K562 (cell line): ENCODE data around the gene TMEM267. TPM values are rescaled to one million over a fixed set of nuclear protein-coding genes. Genes with fewer than 3 reads are reported as not detected.

ENCODE experiments used
- CSDE1 ChIP-seq, 2 experiments: fragments of 450-650 bp; IDR thresholded peaks; 2 replicates each; pipeline ENCODE4 v1.6.1; 2016; ENCODE audit warnings: mild to moderate bottlenecking in 1 of 2
- CUX1 ChIP-seq: fragments of 200-800 bp; sonication (Bioruptor generic); IDR thresholded peaks from 2 replicates; pipeline ENCODE4 v1.6.1; 2016; ENCODE audit warnings: missing genetic modification characterization, missing compliant biosample characterization
- RBM15 ChIP-seq: fragments of 200-400 bp; formaldehyde crosslinking; IDR thresholded peaks from 2 replicates; pipeline ENCODE4 v1.6.1; 2018; ENCODE audit warnings: mild to moderate bottlenecking, low read length, moderate library complexity; ENCODE audit not compliant: insufficient read depth
- REST ChIP-seq, 2 experiments: fragments of 450-650 bp; formaldehyde crosslinking in 1 of 2; IDR thresholded peaks; 2 replicates each; pipeline versions ENCODE4 v1.4.0 to v1.6.1; 2014 to 2020; ENCODE audit warnings: mild to moderate bottlenecking in 2 of 2, borderline replicate concordance in 1 of 2, low read depth in 1 of 2
- SREBF2 ChIP-seq: sonication (generic); formaldehyde crosslinking; IDR thresholded peaks from 2 replicates; pipeline ENCODE4 v1.4.0; 2020; ENCODE audit warnings: mild to moderate bottlenecking, missing genetic modification reagents
- TCF7 ChIP-seq: sonication (generic); IDR thresholded peaks from 2 replicates; pipeline ENCODE4 v1.6.1; 2016; ENCODE audit warnings: antibody characterized with exemption, borderline replicate concordance
- ZNF740 ChIP-seq, 3 experiments: fragments of 200-800 bp in 1 of 3; sonication (Bioruptor generic) in 1 of 3; sonication (generic) in 1 of 3; formaldehyde crosslinking in 1 of 3; IDR thresholded peaks; 2 replicates each; pipeline versions ENCODE4 v1.6.1 to v1.8.0; 2016 to 2022; ENCODE audit warnings: mild to moderate bottlenecking in 2 of 3, missing compliant biosample characterization in 2 of 3, missing genetic modification characterization in 2 of 3, missing genetic modification reagents in 1 of 3
- polyA plus RNA-seq, 8 experiments: library from polyadenylated mRNA; depleted of rRNA in 4 of 8; stranded (reverse) in 5 of 8; unstranded in 3 of 8; fragments of >200 nt; fragmentation: Nextera tagmentation in 2 of 8; fragmentation: Illumina TruSeq in 1 of 8; extraction: Ambion mirVana in 2 of 8; extraction: Trizol in 1 of 8; gene quantifications; 2 replicates each; pipeline versions ENCODE4 v1.2.1 to v1.2.3, GENCODE V29; 2011 to 2014; ENCODE audit warnings: inconsistent platforms in 1 of 8, missing spikeins in 1 of 8
- total RNA-seq, 7 experiments: library from RNA; depleted of rRNA in 6 of 7; stranded (reverse); fragments of >200 nt in 6 of 7; fragmentation: Illumina TruSeq in 2 of 7; extraction: Trizol in 2 of 7; gene quantifications; 2 replicates each; pipeline versions ENCODE4 v1.2.1 to v1.2.3, GENCODE V29; 2011 to 2021; ENCODE audit warnings: low replicate concordance in 1 of 7

Gene TMEM267
- total and polyA plus RNA-seq, 9 of the 15 experiments (the other 6 are each of a cell fraction or from before 2014, with no cell fraction given), result 8.1 to 61.1 (median 17.8) TPM

- peak; percentile 5; the same call in 1 of the 2 replicates for TF ChIP-seq REST (IDR thresholded peaks at IDR 0.05; ENCODE audit: borderline replicate concordance)
- peak; percentile 55; the same call in 1 of the 2 replicates for TF ChIP-seq REST (CRISPR knock-in tag; IDR thresholded peaks at IDR 0.05; ENCODE audit: low read depth)
- no peak for TF ChIP-seq RBM15
- no peak; the same call in 1 of the 2 replicates for TF ChIP-seq SREBF2 (CRISPR knock-in tag)
- peak in 1 of 2 experiments; percentile 25; a peak in 1 of 4 replicates for TF ChIP-seq CSDE1 (IDR thresholded peaks at IDR 0.05)
- TF ChIP-seq ZNF740 (CRISPR knock-in tag; IDR thresholded peaks at IDR 0.05), result 0 out of 2 replicates have a peak, but pooled peaks have one; percentile 11
- no peak for TF ChIP-seq ZNF740 (tag; IDR thresholded peaks at IDR 0.05)
- TF ChIP-seq TCF7, result 0 out of 2 replicates have a peak, but pooled peaks have one; percentile 3
- no peak; the same call in none of the 2 replicates for TF ChIP-seq CUX1 (CRISPR knock-in tag)
Measured at GRCh38 chr5:43483298-43484105, at the start of gene TMEM267 (continued).
